NCI-H774 (cell line): ENCODE measurements around the gene PLXNA3.

Experiments
- DNase-seq: peaks from one replicate; lab custom pipeline; 2025; lab: John Stamatoyannopoulos, UW

The PLXNA3 gene

DNA sequence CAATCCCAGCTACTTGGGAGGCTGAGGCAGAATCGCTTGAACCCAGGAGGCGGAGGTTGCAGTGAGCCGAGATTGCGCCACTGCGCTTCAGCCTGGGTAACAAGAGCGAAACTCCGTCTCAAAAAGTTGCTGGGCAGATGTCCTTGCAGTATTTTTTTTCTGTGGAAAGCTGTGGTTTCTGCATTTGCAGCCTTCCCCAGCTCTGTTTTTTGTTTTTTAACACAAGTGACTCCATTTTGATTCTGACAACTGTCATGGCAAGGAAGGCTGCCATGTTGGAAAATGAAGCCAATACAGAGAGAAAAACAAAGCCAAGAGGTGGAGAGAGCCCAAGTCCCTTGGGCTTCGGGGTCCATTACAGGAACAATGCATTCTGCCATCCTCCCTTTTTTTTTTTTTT lies 44.0 kb downstream of the PLXNA3 start:
- no peak for DNase-seq

DNA sequence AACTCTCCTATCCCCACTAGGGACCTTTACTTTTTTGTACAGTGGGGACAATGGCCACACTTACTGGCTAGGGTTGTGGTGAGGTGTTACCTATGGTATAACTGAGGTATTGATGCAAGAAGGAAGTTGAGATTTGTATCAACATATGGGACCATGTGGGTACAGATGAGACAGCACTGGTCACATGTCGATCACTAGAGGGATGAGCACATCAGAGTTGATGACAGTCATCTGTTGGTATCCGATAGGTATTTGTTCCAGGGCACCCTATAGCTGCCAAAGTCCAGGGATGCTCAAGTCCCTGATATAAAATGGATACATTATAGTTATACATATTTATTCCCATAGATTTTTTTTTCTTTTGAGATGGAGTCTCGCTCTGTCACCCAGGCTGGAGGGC lies 44.9 kb downstream of the PLXNA3 start:
- no peak for DNase-seq

DNA sequence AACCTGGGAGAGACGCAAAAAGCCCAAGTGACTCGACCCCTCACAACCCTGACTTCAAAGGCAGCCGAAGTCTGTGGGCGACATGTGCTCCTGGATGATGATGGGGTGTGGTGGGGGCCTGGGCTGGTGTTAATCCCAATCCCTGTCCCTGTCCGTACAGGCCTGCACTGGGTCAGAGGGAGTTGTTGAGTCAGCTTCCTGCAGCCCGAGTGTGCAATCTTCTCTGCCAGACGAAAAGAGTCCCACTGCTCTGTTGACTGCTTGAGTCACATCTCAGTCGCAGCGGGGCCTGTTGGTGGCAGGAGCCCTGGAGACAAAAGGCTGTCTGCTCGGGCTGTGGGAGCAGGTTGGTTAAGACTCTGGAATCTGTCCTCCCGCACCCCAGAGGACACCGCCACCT lies 47.7 kb downstream of the PLXNA3 start:
- no peak for DNase-seq

DNA sequence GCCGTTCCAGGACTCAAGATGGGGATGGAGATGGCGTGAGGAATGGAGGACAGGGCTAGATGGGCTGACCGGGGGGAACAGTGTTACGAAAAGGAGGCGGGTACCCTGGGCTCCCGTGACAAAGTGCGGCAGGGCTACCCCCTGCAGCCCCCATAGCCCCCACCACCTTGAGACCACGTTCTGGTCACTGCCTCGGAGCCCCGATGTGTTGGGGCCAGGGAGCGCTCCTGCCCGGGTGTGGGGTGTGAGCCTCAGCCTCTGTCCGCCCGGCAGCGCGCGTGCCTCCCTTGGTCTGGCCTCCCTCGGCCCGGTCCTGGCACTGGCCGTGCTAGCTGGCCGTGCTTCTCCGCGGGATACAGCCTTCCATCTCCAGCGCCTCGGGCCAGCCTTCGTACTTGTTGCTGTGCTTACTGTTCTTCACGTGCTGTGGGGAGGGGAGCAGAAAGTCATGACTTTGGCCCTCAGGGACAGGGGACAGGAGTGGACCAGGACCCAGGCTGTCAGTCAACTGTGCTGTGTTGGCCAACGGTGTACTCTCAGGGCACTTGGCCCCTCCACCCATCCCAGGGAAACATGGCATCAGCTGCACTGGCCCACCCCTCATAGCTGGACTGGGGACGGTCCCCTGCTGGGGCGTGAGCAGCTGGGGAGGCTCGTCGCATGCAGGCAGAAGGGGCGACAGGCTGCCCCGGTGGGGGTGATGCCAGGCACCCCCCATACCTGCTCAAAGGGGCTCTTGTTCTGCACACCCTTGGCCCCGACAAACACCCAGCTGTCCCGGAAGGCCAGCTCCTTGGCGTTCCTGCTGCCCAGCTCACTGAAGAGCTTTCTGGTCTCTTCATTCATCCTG lies 48.6 kb downstream of the PLXNA3 start:
- no peak for DNase-seq

DNA sequence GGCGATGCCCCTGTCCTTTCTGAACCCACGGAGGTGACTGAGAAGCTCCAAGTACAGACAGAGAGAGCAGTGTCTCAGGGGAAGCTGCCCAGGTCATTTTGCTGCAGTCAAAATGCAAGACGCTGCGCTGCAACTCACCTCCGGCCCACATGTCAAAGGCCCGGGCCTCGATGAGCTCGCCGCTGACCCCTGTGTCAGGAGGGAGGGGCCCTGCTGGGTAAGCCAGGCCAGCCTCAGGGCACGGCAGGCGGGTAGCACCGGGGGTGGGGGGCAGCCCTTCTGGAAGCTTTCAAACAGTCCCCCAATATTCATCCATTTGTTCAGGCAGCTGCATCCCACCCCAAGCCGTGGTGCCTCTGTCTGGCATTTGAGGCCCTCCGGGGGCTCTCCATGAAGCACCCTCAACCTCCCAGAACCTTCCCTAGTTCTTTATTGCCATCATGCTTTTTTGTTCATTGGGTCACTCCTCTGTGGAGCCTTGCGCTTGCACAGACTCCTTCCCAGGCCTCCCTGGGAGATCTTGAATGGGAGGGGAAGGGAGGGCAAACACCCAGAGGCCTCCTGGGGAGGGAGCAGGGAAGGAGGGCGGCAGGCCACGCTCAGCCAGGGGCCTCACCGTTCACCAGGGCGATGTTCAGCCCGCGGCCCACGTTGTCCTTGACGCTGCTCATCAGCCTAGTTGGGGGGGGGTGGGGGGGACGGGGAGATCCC lies 49.7 kb downstream of the PLXNA3 start:
- DNase-seq: no peak

DNA sequence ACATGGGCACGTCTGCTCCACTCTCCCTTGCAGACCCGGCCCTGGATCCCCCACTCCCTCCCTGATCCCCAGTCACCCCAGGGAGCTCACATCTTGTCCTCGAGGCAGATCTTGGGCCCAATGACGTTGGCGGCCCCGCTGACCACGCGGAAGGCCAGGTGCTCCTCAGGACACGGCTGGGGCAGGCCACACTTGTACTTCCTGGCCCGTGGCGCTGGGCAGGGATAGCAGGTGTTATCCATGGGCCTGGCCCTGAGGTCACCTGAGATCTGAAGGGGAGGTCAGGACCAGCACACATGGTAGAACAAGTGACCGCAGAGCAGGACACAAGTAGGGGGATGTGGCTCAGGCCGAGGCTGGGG lies 50.3 kb downstream of the PLXNA3 start:
- DNase-seq: no peak

DNA sequence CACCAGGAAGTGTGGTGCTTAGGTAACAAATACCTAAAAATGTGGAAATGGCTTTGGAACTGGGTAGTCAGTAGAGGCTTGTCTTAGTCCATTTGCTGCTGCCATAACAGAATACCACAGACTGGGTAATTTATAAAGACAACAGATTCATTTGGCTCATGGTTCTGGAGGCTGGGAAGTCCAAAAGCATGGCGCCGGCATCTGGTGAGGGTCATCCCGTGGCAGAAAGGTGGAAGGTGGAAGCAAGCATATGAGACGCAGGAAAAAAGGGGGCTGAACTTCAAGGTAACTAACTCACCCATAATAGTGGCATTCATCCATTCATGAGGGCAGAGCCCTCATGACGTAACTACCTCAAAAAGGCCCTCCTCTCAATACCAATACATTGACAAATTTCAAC lies 51.4 kb downstream of the PLXNA3 start:
- DNase-seq: no peak

DNA sequence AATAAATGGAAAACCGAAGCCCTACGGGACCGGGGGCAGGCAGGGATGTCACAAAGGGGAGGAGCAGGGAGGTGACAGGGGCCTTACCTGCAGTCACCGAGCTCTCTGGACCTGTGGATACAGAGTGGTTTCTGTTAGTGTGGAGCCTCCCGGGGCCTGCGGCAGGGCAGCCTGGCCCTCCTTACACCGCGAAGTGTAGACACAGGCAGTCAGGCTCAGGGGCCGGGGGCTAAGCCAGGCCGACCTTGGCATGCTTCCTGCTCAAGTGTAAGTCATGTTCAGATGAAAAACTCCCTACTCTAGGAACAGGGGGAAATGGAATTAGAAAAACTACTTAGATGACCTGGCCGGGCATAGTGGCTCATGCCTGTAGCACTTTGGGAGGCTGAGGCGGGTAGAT lies 53.7 kb downstream of the PLXNA3 start:
- no peak for DNase-seq

DNA sequence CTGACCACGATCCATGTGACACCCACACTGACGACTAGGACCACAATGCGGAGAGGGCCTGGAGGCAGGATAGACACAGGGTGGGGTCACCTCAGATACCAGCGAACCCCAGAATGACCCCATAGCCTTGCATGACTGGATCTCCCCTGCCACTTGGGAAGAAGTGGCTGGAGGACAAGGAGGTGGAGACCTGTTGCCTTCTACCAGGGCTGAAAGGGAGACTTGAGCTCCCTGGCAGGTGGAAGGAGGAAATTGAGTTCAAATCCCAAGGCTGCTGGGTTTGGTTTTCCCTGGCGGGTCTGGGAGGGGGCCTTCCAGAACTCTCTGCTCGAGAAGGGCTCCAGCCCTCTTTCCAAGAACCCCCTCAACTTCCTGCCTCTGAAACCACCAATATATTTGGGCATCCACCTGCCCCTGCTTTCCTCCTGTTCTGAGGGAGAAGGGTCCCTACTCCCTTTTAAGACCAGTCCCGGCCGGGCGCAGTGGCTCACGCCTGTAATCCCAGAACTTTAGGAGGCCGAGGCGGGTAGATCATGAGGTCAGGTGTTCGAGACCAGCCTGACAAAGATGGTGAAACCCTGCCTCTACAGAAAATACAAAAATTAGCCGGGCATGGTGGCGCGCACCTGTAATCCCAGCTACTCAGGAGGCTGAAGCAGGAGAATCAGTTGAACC lies 54.9 kb downstream of the PLXNA3 start:
- no peak for DNase-seq

DNA sequence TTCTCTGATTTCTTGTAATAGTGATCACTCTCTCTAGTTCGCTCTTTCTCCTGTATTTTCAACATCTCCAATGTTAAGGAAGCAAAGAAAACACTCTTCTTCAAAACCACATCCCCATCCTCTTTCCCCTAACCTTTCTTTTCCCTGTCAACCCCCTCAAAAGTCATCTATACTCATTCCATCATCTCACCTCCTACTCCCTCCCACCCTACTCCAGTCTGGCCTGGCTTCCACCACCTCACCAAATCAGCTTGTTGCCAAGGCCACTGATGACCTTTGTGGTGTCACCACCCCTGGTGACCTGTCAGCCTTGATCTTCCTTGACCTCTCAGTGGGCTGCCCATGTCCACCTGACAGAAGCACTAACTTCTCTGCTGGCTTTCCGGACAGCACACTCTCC lies 55.6 kb downstream of the PLXNA3 start:
- no peak for DNase-seq

DNA sequence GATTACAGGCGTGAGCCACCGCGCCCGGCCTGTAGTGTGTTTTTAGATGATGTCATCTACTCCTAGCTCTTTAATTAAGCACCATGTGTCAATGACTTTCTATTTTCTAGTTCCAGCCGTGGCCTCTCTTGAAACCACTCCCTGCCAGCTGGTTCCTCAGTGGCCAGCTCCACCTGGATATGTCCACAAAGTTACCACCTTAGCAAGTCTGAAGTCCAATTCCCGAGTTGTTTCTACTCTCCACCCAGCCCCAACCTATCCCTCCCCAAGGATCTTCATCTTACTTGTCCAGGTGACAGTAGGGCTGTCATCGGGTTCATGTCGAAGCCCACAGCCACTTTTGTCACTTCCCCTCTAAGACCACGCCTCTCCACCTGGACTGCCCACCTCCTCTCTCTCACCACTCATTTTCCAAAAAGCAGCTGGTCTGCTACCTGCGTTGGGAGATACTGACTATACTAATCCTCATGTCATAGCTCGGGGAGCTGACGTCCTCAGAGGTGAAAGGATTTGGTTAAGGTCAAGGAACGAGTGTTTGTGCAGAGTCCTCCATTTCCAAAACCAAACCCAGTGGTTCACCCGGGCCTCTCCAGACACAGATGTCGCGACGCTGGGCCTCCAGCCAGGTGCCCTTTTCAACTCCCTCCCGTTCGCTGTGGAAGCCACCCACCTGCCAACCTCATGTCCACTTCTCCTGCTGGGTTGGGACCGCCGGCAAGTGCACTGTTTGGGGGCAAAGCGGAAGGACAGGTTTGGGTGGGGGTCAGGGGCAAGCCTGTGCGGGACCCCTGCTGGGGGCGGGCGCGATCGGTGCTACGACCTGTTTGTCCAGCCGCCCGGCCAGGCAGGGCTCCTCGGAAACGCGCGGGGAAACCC lies 57.2 kb downstream of the PLXNA3 start:
- peak; percentile 35 for DNase-seq

DNA sequence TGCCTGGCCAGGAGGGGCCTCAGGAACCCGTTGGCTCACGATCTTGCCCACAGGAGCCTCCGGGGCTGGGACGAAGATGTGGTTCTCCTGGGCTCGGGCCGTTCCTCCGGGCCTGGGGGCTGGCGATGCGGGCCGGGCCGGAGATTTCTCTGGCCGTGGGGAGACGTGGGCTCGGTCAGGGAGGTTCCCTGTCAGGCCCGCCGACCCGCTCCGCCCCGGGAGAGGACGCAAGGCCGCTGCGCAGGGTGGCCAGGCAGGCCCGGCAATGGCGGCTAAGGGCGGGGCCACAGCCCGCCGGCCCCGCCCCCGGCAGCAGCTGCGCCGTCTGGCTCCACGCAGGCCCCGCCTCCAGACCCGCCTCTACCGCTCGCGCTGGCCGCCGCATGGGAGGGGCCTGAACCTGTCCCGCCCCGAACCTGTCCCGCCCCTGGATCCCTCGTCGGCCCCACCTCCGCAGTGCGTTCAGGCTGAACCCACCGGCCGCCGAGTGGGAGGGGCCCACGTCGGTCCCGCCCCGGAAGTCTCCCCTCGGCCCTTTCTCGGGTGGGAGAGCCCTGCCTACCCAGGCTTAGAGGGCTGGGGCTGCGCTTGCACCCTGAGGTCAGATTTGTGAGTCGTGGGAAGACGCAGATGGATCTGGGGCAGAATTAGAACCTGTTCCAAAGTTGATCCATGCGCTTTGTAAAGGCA lies 58.0 kb downstream of the PLXNA3 start, which contains the start of gene FAM3A:
FAM3A (minus strand) TSS at position 267 of the 690 bp plus-strand sequence. CDS start 460 bp downstream, outside the sequence.
- DNase-seq: peak; percentile 92

DNA sequence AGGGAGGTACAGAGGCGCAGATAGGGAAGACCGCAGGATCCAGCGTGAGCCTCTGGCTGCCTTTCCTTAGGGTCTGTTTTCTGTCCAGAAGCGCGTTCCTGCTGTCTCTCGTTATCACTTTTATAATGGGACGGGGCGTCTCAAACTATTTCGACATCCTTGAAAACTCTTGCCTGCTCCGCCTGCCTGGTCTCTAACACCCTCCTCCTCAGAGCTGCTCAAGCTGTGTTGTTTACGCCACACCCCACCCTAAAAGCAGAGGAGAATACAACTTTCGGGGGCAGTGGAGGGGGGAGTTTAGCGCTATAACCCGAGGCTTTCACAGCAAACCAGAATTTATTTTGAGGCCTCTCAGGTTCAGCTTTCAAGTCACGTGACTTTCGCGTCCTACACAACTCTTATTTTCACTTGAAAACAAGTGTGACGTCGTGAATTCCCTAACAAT lies 58.6 kb downstream of the PLXNA3 start:
- no peak for DNase-seq

DNA sequence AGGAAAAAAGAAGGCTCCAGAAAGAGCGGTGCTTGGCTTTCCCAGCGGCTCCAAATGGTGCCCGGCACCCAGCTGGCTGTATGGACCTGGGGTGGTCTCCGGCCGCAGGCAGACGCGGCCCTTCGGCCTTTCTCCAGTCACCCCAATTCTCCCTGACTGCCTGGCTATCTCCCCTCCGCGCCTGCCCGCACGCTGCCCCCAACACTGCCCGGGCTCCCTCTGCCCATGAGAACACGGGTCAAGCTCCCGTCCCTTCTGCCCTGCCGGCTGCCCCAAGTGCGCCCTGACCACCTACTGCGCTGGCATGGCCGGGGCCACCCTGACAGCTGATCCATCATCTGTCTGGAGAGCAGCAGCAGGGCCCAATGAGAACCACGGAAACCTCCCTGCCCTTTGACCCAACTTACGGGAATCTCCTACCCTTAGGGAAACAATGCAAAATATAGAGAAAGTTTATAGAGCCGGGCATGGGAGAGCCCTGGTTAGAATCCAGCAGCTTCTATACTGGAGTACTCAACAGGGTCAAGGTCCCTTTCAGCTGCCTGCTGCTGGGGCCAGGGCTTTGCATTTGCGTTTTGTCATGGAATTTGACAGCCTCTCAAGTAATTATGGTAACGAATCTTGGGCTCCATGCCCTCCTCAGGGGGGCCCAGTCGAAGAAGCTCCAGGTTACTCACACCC lies 59.2 kb downstream of the PLXNA3 start:
- DNase-seq: no peak

DNA sequence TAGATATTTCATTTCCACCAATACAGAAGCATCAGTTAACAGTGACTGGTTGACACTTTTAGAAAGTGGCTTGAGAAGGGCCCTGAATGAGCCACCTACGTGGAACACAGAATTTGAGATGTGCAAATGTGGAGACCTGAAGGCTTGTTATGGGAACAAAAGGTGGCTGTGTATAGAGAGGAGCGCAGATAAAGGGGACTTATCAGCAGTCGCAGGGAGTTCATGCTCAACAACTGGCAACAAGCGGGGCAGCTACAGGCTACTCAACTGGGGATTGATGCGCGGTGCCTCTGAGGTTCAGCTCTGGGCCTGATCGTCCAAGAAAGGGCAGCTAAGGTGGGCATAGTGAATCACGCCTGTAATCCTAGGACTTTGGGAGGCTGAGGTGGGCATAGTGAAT lies 61.3 kb downstream of the PLXNA3 start:
- DNase-seq: no peak

DNA sequence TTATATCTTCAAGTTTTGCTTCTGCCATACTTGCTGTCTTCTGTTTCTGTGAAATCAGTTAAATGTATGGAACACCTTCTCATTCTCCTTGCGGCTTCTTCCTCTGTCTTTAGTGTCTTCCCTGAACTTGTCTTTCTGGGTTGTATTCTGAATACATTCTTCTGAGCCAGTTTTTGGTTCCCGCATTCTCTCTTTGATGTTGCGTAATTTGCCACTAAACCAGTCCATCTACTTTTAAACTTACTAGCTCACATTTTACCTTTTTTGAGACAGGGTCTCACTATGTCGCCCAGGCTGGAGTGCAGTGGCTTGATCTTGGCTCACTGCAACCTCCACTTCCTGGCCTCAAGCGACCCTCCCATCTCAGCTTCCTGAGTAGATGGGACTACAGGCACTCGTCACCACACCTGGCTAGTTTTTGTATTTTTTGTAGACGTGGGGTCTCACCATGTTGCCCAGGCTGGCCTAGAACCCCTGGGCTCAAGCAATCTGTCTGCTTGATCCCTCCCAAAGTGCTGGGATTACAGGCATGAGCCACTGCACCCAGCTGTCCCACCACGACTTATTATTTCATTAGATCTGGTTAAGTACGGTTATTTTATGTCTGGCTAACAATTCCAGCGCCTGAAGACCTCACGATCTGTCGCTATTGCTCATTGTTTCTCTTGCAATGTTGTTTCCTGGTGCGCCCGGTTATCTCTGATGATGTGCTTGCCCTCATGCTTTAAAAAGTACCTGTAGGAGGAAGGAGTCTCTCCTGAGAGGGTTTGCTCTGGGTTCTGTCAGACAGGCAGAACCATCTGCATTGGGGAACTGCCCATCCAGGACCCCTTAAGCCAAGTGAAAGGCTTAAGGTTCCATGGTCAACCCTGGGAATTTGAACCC lies 67.8 kb downstream of the PLXNA3 start:
- DNase-seq: no peak

DNA sequence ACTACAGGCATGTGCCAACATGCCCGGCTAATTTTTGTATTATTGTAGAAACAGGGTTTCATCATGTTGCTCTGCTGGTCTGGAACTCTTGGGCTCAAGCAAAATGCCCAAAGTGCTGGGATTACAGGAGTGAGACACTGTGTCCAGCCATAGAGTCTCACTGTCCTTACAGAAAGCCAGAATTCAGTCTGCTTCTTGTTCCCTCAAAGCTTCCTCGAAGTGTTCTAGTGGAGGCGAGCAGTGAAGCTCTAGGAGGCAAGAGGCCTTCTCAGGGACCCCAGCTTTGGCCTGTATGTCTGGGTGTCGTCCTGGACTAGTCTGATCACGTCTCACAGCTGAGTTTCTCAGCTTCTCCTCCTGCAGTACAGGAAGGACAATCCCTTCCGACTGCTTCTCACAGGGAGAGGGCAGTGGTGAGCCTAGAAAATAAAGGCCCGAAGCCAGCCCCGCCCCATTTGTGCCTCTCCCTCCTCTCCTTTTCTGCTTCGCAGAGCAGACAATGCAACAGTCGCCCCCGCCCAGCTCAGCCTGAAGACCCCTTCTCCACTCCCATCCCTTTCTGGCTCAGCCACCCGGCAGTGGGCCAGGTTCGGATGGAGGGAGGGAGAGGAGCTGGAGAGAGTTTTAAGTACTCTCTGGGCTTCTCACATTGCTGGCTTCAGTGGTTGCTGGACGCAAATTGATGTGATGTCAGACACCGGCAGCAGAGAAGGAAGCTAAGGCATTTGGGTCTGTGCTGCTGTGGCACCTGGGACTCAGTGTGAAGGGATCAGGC lies 69.0 kb downstream of the PLXNA3 start:
- DNase-seq: peak; percentile 58
